ENCODE results near the gene NTSR2. TPM values are rescaled to one million over a fixed set of nuclear protein-coding genes. Genes with fewer than 3 reads are reported as not detected.

Gene NTSR2
- total and polyA plus RNA-seq, 10 of the 15 experiments (the other 5 are each of a cell fraction or from before 2014, with no cell fraction given) = not detected

DNA sequence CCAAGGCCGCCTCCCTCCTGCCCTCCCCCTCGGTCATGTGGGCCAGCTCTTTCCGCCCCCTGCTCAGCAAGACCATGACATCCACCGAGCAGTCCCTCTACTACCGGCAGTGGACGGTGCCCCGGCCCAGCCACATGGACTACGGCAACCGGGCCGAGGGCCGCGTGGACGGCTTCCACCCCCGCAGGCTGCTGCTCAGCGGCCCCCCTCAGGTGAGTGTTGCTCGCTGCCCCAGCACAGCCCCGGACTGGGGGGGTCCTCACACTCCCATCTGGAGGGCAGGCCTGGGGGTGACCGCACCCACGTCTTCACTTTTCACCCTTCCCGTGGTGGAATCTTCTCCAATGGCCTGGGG is 51.3 kb downstream of the NTSR2 start:
- no peak for FAIRE-seq

More for the DNA sequence above, 51.3 kb downstream of the NTSR2 start:
- no peak for DNase-seq (ENCODE audit: low read depth, low spot score)
- no peak overlapping the region for H3K27ac ChIP-seq (ENCODE audit: control insufficient read depth, insufficient read depth)
- no peaks in the 10 kb centered on the region for H3K4me1 ChIP-seq (ENCODE audit: control insufficient read depth, insufficient read depth, low read length)
- H3K79me2 ChIP-seq (ENCODE audit: control insufficient read depth, insufficient read depth, low read length) = no peaks in the 10 kb centered on the region
- WGBS (ENCODE audit: insufficient coverage, insufficient replicate concordance, low lambda C conversion rate, missing lambda C conversion rate) = 73% methylated on average over 16 of the region's 20 CpGs
- intact Hi-C loops (cut with micrococcal nuclease; ENCODE audit: unreplicated experiment) (no loop called here), in situ Hi-C loops (cut with MboI) (no loop called here)
- BruUV-seq (replicated peaks) = no TSS peak
- ChIA-PET SMC1A (ENCODE audit: uncharacterized antibody, unreplicated experiment) (no interaction called here), RAD21 (ENCODE audit: unreplicated experiment) (no interaction called here), POLR2A (no interaction called here), CTCF (no interaction called here)
- TF ChIP-seq CBFB (IDR thresholded peaks at IDR 0.05; ENCODE audit: low read depth) (no peak), NRF1 (conservative IDR thresholded peaks at IDR 0.05; ENCODE audit: low read depth, low read length) (no peak), TBL1XR1 (IDR thresholded peaks at IDR 0.05; ENCODE audit: low read depth, low read length) (no peak), NR2C2 (IDR thresholded peaks at IDR 0.05; ENCODE audit: borderline replicate concordance, control insufficient read depth, insufficient read length, low read depth) (no peak), YBX1 (IDR thresholded peaks at IDR 0.05) (no peak), WRNIP1 (IDR thresholded peaks at IDR 0.05; ENCODE audit: borderline replicate concordance, low read depth, low read length) (no peak), MTA2 (IDR thresholded peaks at IDR 0.05; ENCODE audit: low read depth) (no peak)
- TF ChIP-seq, protein P1, sequence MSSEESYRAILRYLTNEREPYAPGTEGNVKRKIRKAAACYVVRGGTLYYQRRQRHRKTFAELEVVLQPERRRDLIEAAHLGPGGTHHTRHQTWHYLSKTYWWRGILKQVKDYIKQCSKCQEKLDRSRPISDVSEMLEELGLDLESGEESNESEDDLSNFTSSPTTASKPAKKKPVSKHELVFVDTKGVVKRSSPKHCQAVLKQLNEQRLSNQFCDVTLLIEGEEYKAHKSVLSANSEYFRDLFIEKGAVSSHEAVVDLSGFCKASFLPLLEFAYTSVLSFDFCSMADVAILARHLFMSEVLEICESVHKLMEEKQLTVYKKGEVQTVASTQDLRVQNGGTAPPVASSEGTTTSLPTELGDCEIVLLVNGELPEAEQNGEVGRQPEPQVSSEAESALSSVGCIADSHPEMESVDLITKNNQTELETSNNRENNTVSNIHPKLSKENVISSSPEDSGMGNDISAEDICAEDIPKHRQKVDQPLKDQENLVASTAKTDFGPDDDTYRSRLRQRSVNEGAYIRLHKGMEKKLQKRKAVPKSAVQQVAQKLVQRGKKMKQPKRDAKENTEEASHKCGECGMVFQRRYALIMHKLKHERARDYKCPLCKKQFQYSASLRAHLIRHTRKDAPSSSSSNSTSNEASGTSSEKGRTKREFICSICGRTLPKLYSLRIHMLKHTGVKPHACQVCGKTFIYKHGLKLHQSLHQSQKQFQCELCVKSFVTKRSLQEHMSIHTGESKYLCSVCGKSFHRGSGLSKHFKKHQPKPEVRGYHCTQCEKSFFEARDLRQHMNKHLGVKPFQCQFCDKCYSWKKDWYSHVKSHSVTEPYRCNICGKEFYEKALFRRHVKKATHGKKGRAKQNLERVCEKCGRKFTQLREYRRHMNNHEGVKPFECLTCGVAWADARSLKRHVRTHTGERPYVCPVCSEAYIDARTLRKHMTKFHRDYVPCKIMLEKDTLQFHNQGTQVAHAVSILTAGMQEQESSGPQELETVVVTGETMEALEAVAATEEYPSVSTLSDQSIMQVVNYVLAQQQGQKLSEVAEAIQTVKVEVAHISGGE (CRISPR knock-in tag; IDR thresholded peaks at IDR 0.05) = no peak
- TF ChIP-seq, protein P2, sequence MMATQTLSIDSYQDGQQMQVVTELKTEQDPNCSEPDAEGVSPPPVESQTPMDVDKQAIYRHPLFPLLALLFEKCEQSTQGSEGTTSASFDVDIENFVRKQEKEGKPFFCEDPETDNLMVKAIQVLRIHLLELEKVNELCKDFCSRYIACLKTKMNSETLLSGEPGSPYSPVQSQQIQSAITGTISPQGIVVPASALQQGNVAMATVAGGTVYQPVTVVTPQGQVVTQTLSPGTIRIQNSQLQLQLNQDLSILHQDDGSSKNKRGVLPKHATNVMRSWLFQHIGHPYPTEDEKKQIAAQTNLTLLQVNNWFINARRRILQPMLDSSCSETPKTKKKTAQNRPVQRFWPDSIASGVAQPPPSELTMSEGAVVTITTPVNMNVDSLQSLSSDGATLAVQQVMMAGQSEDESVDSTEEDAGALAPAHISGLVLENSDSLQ (IDR thresholded peaks at IDR 0.05) = no peak
- no peak overlapping the region for H3K9ac ChIP-seq (ENCODE audit: control insufficient read depth, insufficient read depth, low read length)
- no peak overlapping the region for H3K4me2 ChIP-seq (ENCODE audit: control insufficient read depth, insufficient read depth)
- H3K9me3 ChIP-seq (replicated peaks; ENCODE audit: control insufficient read depth, insufficient read depth, low read length) = no peaks in the 10 kb centered on the region
- H3K4me3 ChIP-seq = no peak overlapping the region
- peaks cover 0 to 2% of the 10 kb centered on the region in 2 experiments; a peak in 2 of 4 replicates for H3K27me3 ChIP-seq (replicated peaks in 1 of 2; ENCODE audit: control insufficient read depth in 2 of 2, insufficient read depth in 2 of 2, low read length in 1 of 2)
- ATAC-seq = no peak
- no peak overlapping the region for H2AFZ ChIP-seq (ENCODE audit: control insufficient read depth, low read depth, low read length)
- H4K20me1 ChIP-seq (ENCODE audit: control insufficient read depth, insufficient read depth) = no peaks in the 10 kb centered on the region
- no peaks in the 10 kb centered on the region for H3K36me3 ChIP-seq (ENCODE audit: control insufficient read depth in 2 of 2, insufficient read depth in 2 of 2, low read length in 1 of 2)
